Measurements from ENCODE around the gene COX17. TPM values are rescaled to one million over a fixed set of nuclear protein-coding genes. Genes with fewer than 3 reads are reported as not detected.
A peak's percentile ranks its signal among the peaks of the same experiment; 100 is the strongest.
"Not testable (repeated sequence)": the region's sequence is repeated elsewhere in the genome, so short reads cannot be mapped to it uniquely, and the experiment has no call there.

COX17 gene, protein sequence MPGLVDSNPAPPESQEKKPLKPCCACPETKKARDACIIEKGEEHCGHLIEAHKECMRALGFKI
- total RNA-seq = 48.4 TPM
- long read RNA-seq, transcript COX17-201 (3 exons, 684 nt) = major isoform, 12 of 14 reads
- long read RNA-seq, partial matches to known transcripts = 0 of 14 reads
- long read RNA-seq, other reads (novel, unspliced or antisense) = 1 of 14 reads

- DNase-seq (ENCODE audit: low spot score) = peak; percentile 95
Measured at GRCh38 chr3:119676771-119677640, at the start of gene COX17. TSS of gene COX17 (minus strand) at chr3:119677406. CDS start at chr3:119677310, 96 bp downstream.

DNA sequence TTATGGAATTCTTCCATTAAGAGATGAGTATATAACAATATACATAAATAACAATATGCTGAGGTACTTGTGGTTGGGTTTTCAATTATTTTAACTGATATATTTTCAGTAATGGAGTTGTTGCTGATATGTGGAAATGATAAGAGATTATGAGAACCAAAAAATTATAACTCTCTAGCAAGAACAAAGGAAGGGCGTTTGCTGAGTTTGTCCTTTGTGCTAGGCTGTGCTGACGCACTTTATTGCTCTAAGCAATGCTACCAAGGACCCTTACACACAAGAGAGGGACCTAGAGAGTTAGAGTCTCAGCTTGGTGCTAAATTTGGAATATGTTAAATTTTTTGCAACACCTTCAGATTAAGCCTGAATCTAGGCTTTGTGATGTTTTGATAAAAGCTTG lies 49.7 kb upstream of the COX17 start:
- DNase-seq (ENCODE audit: low spot score) = no peak

DNA sequence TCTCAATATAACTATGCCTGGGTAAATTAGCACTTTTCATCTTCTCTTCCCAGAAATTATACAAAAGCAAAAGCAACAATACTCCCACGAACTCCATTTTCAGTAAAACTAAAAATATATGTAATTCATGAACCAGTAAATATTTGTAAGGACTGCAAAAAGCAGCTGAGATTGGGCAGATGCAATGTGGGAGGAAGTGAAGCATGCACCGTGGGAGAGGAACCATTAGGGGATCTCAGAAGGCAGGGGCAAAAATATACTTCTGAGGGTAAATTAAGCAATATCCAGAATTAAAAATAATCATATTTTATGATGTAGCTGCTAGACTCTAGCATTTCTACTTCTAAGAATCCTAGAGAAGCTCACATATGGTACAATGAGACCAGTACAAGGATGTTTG lies 45.8 kb upstream of the COX17 start:
- no peak for DNase-seq (ENCODE audit: low spot score)

DNA sequence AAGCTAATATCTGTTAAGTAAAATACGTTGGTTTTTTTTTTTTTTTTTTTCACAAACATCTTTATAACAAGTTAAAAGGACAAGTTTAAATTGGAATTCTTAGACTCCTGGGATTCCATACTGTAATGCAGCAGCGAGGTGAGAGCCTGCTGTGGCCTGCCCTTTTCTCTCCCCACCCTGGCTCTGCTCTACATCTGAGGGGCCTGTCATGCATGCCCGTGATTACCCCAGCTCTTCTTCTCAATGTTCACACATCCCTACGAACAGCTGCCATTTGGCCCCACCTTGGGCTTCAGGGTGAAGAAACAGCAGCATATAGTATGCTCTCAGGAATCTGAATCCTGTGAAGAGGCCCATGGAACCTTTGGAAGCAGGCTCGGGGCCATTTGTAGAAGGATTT lies 40.3 kb upstream of the COX17 start:
- DNase-seq (ENCODE audit: low spot score) = no peak

DNA sequence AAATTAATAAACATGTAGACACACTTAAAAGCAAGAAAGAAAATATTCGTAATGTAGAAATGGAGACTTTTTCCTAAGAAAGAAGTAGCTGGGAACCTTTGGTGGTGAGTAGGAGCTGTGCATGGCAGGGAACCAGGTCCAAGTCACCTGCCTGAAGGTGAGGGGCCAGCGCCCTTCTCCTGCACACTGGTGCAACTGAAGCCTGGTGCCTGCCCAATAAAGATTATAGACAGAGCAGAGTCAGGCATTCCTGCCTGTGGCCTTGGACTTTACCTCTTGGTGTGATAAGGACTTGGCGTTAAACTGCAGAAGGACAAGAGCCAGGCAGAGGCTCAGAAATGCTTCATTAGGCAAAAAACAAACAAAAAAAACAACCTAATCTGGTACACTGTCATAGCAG lies 39.8 kb upstream of the COX17 start:
- no peak for DNase-seq (ENCODE audit: low spot score)

GRCh38 chr3:119715105-119715504 lies 37.9 kb upstream of the COX17 start:
- no peak for DNase-seq (ENCODE audit: low spot score)

DNA sequence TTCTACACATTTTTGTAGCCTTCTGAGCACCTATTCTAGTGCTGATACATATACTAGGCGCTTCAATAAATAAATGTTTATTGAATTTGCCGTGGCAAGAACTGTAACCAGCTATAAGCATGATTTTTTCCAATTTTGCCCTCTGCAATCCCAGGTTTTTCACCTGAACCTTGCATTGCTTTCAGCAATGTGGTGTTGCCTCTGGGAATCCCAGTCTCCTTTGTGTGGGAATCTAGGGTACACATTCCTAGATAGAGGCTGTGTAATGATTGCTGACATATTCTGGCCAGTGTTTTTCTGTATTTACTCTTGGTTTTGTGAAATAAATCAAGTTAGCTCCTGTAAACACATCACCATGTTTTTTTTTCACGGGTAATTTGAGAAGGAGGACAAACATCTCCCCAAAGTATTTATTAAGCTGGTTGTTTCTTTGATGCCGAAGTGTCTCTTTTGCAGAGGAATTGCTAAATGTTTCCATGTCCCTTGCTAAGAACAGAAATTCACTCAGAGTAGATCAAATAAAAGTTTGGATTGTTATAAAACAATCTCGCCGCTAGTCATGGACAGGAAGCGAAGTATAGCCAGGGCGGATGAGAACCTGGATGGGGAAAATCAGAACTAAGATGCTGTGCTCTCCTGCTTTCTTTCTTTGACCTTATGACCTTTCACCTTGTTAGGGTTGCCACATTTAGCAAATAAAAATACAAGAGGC lies 26.8 kb upstream of the COX17 start:
- DNase-seq (ENCODE audit: low spot score) = no peak

- DNase-seq (ENCODE audit: low spot score) = peak; percentile 98
Measured at GRCh38 chr3:119702530-119703527, 25.6 kb upstream of the COX17 start, which contains the start of gene CFAP91. TSS of gene CFAP91 (plus strand) at chr3:119703022. CDS start at chr3:119703099, 77 bp downstream.

DNA sequence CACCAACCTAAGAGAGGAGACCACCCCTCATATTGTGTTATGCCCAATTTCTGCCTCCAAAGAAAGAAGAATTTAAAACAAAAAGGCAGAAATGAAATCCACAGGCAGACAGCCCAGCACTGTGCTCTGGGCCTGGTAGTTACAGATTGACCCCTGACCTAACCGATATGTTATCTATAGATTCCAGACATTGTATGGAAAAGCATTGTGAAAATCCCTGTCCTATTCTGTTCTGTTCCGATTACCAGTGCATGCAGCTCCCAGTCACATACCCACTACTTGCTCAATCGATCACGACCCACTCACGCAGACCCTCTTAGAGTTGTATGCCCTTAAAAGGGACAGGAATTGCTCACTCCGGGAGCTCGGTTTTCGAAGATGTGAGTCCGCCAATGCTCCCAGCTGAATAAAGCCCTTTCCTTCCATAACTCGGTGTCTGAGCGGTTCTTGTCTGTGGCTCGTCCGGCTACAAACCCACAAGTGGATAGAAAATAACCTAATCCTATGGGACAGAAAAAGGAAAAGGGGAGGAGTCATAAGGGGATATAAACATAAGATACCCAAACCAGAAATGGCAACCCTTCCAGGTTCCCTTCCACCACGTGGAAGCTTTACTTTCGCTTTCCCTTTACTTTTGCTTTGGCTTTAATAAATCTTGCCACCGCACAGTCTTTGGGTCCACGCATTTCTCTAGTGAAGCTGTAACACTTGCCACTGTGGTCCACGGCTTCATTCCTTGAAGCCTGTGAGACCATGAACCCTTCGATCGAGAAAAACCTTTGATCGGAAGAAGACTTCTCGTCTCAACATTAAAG lies 23.9 kb upstream of the COX17 start:
- DNase-seq (ENCODE audit: low spot score) = no peak

DNA sequence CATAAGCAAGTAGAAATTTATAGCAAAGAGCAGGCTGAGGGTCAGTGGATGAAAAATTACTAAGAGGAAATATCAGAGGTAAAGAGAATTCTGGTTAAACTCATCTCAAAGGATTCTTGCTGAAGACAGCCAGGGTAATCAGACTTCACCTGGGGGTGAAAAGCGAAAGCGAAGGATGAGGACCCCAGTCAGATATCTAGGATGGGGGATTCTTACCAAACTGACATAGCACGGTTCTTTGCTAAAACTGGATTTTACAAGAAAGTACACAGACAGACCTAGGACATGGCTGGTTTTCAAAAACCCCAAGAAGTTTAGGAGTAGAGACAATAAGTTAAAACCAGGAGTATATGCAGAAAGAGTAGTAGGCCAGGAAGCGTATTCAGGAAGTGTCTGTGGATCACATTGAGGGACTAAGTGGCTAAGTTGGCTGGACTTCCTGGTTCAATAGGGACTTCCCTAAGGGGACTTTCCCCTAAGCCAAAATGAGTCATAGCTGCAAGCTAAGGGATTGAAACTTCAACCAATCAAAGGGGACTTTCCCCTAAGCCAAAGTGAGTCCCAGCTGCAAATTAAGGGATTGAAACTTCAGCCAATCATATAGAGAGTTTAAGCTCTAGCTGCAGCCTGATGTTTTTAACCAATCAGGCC lies 23.2 kb upstream of the COX17 start:
- no peak for DNase-seq (ENCODE audit: low spot score)

GRCh38 chr3:119697394-119697793 lies 20.2 kb upstream of the COX17 start:
- DNase-seq (ENCODE audit: low spot score) = no peak

DNA sequence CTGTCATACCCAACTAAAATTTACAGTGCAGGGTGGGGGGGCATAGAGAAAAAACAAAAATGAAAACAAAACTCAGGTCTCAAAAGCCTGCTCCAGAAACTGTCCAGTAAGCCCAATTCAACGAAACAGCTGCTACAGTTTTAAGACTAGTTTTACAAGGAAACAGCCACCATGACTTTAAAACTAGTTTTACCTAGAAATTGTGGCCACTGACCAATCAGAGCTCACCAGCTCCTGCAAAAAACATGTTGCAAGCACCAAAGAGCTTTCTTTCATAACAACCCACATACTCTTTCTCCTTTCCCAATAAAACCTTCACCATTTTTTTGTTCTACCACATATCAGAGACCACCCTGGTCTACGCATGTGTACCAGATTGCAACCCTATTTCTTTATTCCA lies 18.3 kb upstream of the COX17 start:
- DNase-seq (ENCODE audit: low spot score) = no peak

DNA sequence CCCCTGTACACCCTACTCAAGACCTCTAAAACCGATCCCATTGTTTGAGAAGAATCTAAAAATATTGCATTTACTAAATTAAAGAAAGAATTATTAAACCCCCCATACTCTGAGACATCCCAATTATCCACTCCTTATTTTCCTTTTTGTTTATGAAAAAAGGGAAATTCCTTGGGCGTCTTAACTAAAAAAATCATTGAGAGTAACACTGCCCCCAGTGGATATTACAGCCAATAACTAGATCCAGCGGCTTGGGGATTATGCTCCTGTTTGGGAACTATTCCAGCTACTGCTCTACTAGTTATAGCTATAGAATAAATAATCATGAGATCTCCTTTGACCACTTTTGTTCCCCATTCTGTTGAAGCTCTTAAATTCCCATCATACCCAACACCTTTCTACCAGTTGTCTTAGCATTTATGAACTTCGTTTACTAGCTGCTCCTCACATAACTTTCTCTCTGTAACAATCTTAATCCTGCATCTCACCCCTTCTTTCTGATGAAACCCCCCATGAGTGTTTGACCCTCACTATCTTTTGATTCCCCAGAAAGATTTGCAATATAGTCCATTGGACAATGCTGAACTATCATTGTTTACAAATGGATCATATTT lies 12.9 kb upstream of the COX17 start:
- DNase-seq (ENCODE audit: low spot score) = no peak

- no peak for DNase-seq (ENCODE audit: low spot score)
Measured at GRCh38 chr3:119683421-119683820, 6.2 kb upstream of the COX17 start.

- no peak for DNase-seq (ENCODE audit: low spot score)
Measured at GRCh38 chr3:119681279-119681678, 4.1 kb upstream of the COX17 start.

DNA sequence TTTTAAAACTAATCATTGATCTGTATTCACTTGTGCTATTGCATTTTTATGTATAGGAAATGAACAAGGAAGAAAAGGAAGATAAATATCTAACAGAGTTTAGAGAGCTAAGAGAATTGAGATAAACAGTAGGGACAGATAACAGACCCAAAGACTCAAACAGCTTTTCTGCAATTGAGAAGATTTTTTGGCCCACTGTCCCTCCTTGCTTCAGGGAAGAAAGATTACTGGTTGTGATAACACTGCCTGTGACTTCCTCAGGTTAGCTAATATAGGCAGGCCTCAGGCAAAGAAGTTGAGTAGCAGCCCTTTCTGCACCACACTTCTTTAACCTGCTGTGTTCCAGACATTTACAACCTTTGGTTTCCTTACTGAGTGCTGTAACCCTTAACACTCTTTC lies 2.7 kb upstream of the COX17 start:
- no peak for DNase-seq (ENCODE audit: low spot score)

GRCh38 chr3:119678209-119678608 lies 1.0 kb upstream of the COX17 start:
- not testable (repeated sequence) for DNase-seq (ENCODE audit: low spot score)

- no peak for DNase-seq (ENCODE audit: low spot score)
Measured at GRCh38 chr3:119677641-119677934, 382 bp upstream of the COX17 start.

GRCh38 chr3:119676020-119676419 lies 1.2 kb downstream of the COX17 start:
- no peak for DNase-seq (ENCODE audit: low spot score)
